ENCODE data around the gene PPP4R2. TPM values are rescaled to one million over a fixed set of nuclear protein-coding genes. Genes with fewer than 3 reads are reported as not detected.

PPP4R2 gene
- total RNA-seq, 4 donors from 2014 or later: 32.2 to 57.6 (median 40.2) TPM

- Histone ChIP-seq H3K27ac (no peak overlapping the region), H3K9me3 (peaks cover 0 to 16% (median 0%) of the 10 kb centered on the region in 3 donors), H3K36me3 (no peaks in the 10 kb centered on the region), H3K27me3 (no peaks in the 10 kb centered on the region), H3K4me3 (no peak overlapping the region), H3K4me1 (no peaks in the 10 kb centered on the region)
- 65 to 72% methylated on average over 3 of the region's 3 CpGs for WGBS, 2 donors (ENCODE audit: low coverage in 1 of 2)
- no peak for ATAC-seq
- TF ChIP-seq POLR2A (IDR thresholded peaks at IDR 0.05) (no peak), CTCF (IDR thresholded peaks at IDR 0.05) (no peak), EP300 (IDR thresholded peaks at IDR 0.05) (no peak), POLR2AphosphoS5 (IDR thresholded peaks at IDR 0.05) (no peak)
Measured at GRCh38 chr3:72982609-72983366, 13.8 kb upstream of the PPP4R2 start.

- no peak overlapping the region for H3K4me3 ChIP-seq
- ATAC-seq: no peak
- TF ChIP-seq EP300 (IDR thresholded peaks at IDR 0.05): no peak
- TF ChIP-seq POLR2A (IDR thresholded peaks at IDR 0.05): no peak
- peaks cover 0 to 16% (median 0%) of the 10 kb centered on the region in 3 donors for H3K9me3 ChIP-seq
- H3K4me1 ChIP-seq: no peaks in the 10 kb centered on the region
- 64% methylated on average over 1 of the region's 1 CpG; no CpG with 5 or more reads in 1 of the 2 donors for WGBS, 2 donors (ENCODE audit: low coverage in 1 of 2)
- no peak overlapping the region for H3K27ac ChIP-seq
- no peaks in the 10 kb centered on the region for H3K27me3 ChIP-seq
- H3K36me3 ChIP-seq: no peaks in the 10 kb centered on the region
Measured at GRCh38 chr3:72985576-72985975, 11.0 kb upstream of the PPP4R2 start.

GRCh38 chr3:72990701-72991395, 5.8 kb upstream of the PPP4R2 start:
- ATAC-seq: no peak
- no peak overlapping the region for H3K4me3 ChIP-seq
- no peak for TF ChIP-seq CTCF (IDR thresholded peaks at IDR 0.05)
- no peak for TF ChIP-seq POLR2AphosphoS5 (IDR thresholded peaks at IDR 0.05)
- peaks cover 0 to 5% (median 0%) of the 10 kb centered on the region in 3 donors for H3K9me3 ChIP-seq
- H3K27ac ChIP-seq: no peak overlapping the region
- H3K36me3 ChIP-seq: no peaks in the 10 kb centered on the region
- H3K4me1 ChIP-seq: peaks cover 0 to under 1% (median 0%) of the 10 kb centered on the region in 3 donors
- 82 to 91% methylated on average over 5 of the region's 5 CpGs for WGBS, 2 donors (ENCODE audit: low coverage in 1 of 2)
- H3K27me3 ChIP-seq: no peaks in the 10 kb centered on the region

GRCh38 chr3:72991522-72991921, 5.1 kb upstream of the PPP4R2 start:
- TF ChIP-seq EP300 (IDR thresholded peaks at IDR 0.05) (no peak), POLR2A (IDR thresholded peaks at IDR 0.05) (no peak), POLR2AphosphoS5 (IDR thresholded peaks at IDR 0.05) (no peak), CTCF (IDR thresholded peaks at IDR 0.05) (no peak)
- Histone ChIP-seq H3K9me3 (no peaks in the 10 kb centered on the region), H3K4me3 (no peak overlapping the region), H3K27ac (no peak overlapping the region), H3K4me1 (peaks cover 0 to 7% (median 4%) of the 10 kb centered on the region in 3 donors), H3K27me3 (no peaks in the 10 kb centered on the region), H3K36me3 (no peaks in the 10 kb centered on the region)
- 65 to 81% methylated on average over 2 of the region's 2 CpGs for WGBS, 2 donors (ENCODE audit: low coverage in 1 of 2)
- ATAC-seq: no peak

- no peak overlapping the region for H3K27ac ChIP-seq
- H3K9me3 ChIP-seq: no peaks in the 10 kb centered on the region
- no peaks in the 10 kb centered on the region for H3K36me3 ChIP-seq
- H3K4me3 ChIP-seq: no peak overlapping the region
- H3K27me3 ChIP-seq: no peaks in the 10 kb centered on the region
- ATAC-seq: no peak
- 85 to 89% methylated on average over 5 to 6 of the region's 6 CpGs for WGBS, 2 donors (ENCODE audit: low coverage in 1 of 2)
- TF ChIP-seq POLR2AphosphoS5 (IDR thresholded peaks at IDR 0.05) (no peak), CTCF (IDR thresholded peaks at IDR 0.05) (no peak), POLR2A (IDR thresholded peaks at IDR 0.05) (no peak), EP300 (IDR thresholded peaks at IDR 0.05) (no peak)
- peaks cover 0 to 14% (median 4%) of the 10 kb centered on the region in 3 donors for H3K4me1 ChIP-seq
Measured at GRCh38 chr3:72993391-72993790, 3.2 kb upstream of the PPP4R2 start.

Data from gastroesophageal sphincter (tissue), 4 donors.